Suprapubic skin (tissue), 4 donors: ENCODE results near the gene RAP1GAP.

Experiments used
- EP300 ChIP-seq: sonication (generic); formaldehyde crosslinking; IDR thresholded peaks from one replicate; pipeline ENCODE4 v1.6.1; 2017; ENCODE audit warnings: antibody characterized with exemption
- POLR2A ChIP-seq, 2 donors: fragments of 450-650 bp; IDR thresholded peaks; one replicate each; pipeline ENCODE4 v1.6.1; 2017; ENCODE audit warnings: antibody characterized with exemption in 2 of 2, mild to moderate bottlenecking in 2 of 2, moderate library complexity in 2 of 2
- POLR2AphosphoS5 ChIP-seq, 3 donors: sonication (generic); formaldehyde crosslinking; IDR thresholded peaks; one replicate each; pipeline ENCODE4 v1.6.1; 2017; ENCODE audit warnings: antibody characterized with exemption in 3 of 3
- TF ChIP-seq, protein P1 (sequence below), 2 donors: fragments of 200-600 bp in 1 of 2; fragments of 450-650 bp in 1 of 2; sonication (generic) in 1 of 2; IDR thresholded peaks; one replicate each; pipeline ENCODE4 v1.5.1; 2016 to 2019; ENCODE audit warnings: antibody characterized with exemption in 2 of 2, mild to moderate bottlenecking in 1 of 2, moderate library complexity in 1 of 2

GRCh38 chr1:21687081-21687529, 17.9 kb upstream of the RAP1GAP start:
- TF ChIP-seq POLR2AphosphoS5 (IDR thresholded peaks at IDR 0.05) (no peak), POLR2A (IDR thresholded peaks at IDR 0.05) (no peak), EP300 (no peak)
- TF ChIP-seq, protein P1, sequence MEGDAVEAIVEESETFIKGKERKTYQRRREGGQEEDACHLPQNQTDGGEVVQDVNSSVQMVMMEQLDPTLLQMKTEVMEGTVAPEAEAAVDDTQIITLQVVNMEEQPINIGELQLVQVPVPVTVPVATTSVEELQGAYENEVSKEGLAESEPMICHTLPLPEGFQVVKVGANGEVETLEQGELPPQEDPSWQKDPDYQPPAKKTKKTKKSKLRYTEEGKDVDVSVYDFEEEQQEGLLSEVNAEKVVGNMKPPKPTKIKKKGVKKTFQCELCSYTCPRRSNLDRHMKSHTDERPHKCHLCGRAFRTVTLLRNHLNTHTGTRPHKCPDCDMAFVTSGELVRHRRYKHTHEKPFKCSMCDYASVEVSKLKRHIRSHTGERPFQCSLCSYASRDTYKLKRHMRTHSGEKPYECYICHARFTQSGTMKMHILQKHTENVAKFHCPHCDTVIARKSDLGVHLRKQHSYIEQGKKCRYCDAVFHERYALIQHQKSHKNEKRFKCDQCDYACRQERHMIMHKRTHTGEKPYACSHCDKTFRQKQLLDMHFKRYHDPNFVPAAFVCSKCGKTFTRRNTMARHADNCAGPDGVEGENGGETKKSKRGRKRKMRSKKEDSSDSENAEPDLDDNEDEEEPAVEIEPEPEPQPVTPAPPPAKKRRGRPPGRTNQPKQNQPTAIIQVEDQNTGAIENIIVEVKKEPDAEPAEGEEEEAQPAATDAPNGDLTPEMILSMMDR (IDR thresholded peaks at IDR 0.05): no peak
